Measurements from ENCODE around the gene SPINK1. TPM values are rescaled to one million over a fixed set of nuclear protein-coding genes. Genes with fewer than 3 reads are reported as not detected.

The SPINK1 gene
- polyA plus RNA-seq, 1 donor (not counting 4 experiments of a cell fraction or from before 2014, with no cell fraction given), result 0.17 TPM

GRCh38 chr5:147851578-147851977 is 20.1 kb upstream of the SPINK1 start:
- no peaks in the 10 kb centered on the region for H3K4me1 ChIP-seq (ENCODE audit: control insufficient read depth, extremely low read depth, insufficient read depth, low read length)
- DNase-seq (ENCODE audit: low read depth, low spot score) (no peak), FAIRE-seq (no peak)
- no peak overlapping the region for H3K4me3 ChIP-seq (ENCODE audit: control insufficient read depth in 2 of 3, extremely low read depth in 1 of 3, insufficient read depth in 2 of 3, low read depth in 1 of 3, low read length in 3 of 3)
- H2AFZ ChIP-seq (ENCODE audit: control insufficient read depth, low read length), result no peak overlapping the region
- dilution Hi-C loops (cut with MboI; ENCODE audit: extremely low pct_ligation_motif_present, low sequenced_read_pairs), result no loop called here
- H3K27ac ChIP-seq (ENCODE audit: control insufficient read depth, insufficient read depth, low read length), result no peak overlapping the region
- H3K4me2 ChIP-seq (ENCODE audit: control insufficient read depth, extremely low read depth, insufficient read depth, low read depth, low read length), result no peak overlapping the region
- no peaks in the 10 kb centered on the region for H3K79me2 ChIP-seq (ENCODE audit: control insufficient read depth, insufficient read depth, low read length)
- no peak overlapping the region for H3K9ac ChIP-seq (ENCODE audit: control insufficient read depth, extremely low read depth, insufficient read depth, low read length)
- H3K27me3 ChIP-seq (ENCODE audit: control insufficient read depth, extremely low read depth, insufficient read depth, low read length), result no peaks in the 10 kb centered on the region
- H3K9me1 ChIP-seq (ENCODE audit: control insufficient read depth, extremely low read depth, insufficient read depth, low read length), result no peaks in the 10 kb centered on the region
- no peaks in the 10 kb centered on the region for H3K9me3 ChIP-seq (ENCODE audit: control insufficient read depth, low read depth, low read length)
- H3K36me3 ChIP-seq (ENCODE audit: control insufficient read depth in 2 of 2, extremely low read depth in 1 of 2, insufficient read depth in 2 of 2, low read length in 2 of 2), result no peaks in the 10 kb centered on the region
- no peaks in the 10 kb centered on the region for H4K20me1 ChIP-seq (ENCODE audit: control insufficient read depth, extremely low read depth, insufficient read depth, low read length)
- TF ChIP-seq EZH2 (IDR thresholded peaks at IDR 0.05; ENCODE audit: low read length) (no peak), CTCF (optimal IDR thresholded peaks at IDR 0.05 in 1 of 3, IDR thresholded peaks at IDR 0.05 in 1 of 3, conservative IDR thresholded peaks at IDR 0.05 in 1 of 3; ENCODE audit: extremely low read depth in 1 of 3, insufficient read depth in 2 of 3, low read length in 3 of 3) (no peak)

DNA sequence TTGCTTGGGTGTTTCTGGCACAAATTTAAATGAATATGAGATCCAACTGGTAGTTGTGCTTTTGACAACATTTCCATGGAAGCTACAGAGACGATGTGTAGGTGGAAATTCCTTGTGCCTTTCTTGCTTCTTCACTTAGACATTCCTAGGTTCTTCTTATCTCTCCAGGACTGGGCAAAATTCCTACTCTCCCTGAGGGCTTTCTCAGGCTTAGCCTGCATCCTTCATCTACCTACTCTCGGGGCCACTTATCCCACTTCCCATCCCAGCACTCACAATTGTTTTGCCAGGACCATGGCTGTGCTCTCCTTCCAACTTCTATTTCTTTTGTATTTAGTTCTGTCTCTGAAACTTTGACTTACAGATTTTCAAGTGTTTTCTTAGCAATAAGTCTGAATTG is 17.8 kb upstream of the SPINK1 start:
- TF ChIP-seq EZH2 (IDR thresholded peaks at IDR 0.05; ENCODE audit: low read length) (no peak), CTCF (optimal IDR thresholded peaks at IDR 0.05 in 1 of 3, IDR thresholded peaks at IDR 0.05 in 1 of 3, conservative IDR thresholded peaks at IDR 0.05 in 1 of 3; ENCODE audit: extremely low read depth in 1 of 3, insufficient read depth in 2 of 3, low read length in 3 of 3) (no peak)
- no peaks in the 10 kb centered on the region for H3K9me3 ChIP-seq (ENCODE audit: control insufficient read depth, low read depth, low read length)
- no peaks in the 10 kb centered on the region for H4K20me1 ChIP-seq (ENCODE audit: control insufficient read depth, extremely low read depth, insufficient read depth, low read length)
- DNase-seq (ENCODE audit: low read depth, low spot score) (no peak), FAIRE-seq (no peak)
- no peaks in the 10 kb centered on the region for H3K27me3 ChIP-seq (ENCODE audit: control insufficient read depth, extremely low read depth, insufficient read depth, low read length)
- H3K9ac ChIP-seq (ENCODE audit: control insufficient read depth, extremely low read depth, insufficient read depth, low read length), result no peak overlapping the region
- H3K4me2 ChIP-seq (ENCODE audit: control insufficient read depth, extremely low read depth, insufficient read depth, low read depth, low read length), result no peak overlapping the region
- no peaks in the 10 kb centered on the region for H3K4me1 ChIP-seq (ENCODE audit: control insufficient read depth, extremely low read depth, insufficient read depth, low read length)
- H3K4me3 ChIP-seq (ENCODE audit: control insufficient read depth in 2 of 3, extremely low read depth in 1 of 3, insufficient read depth in 2 of 3, low read depth in 1 of 3, low read length in 3 of 3), result no peak overlapping the region
- no peaks in the 10 kb centered on the region for H3K9me1 ChIP-seq (ENCODE audit: control insufficient read depth, extremely low read depth, insufficient read depth, low read length)
- H3K27ac ChIP-seq (ENCODE audit: control insufficient read depth, insufficient read depth, low read length), result no peak overlapping the region
- dilution Hi-C loops (cut with MboI; ENCODE audit: extremely low pct_ligation_motif_present, low sequenced_read_pairs), result no loop called here
- no peak overlapping the region for H2AFZ ChIP-seq (ENCODE audit: control insufficient read depth, low read length)
- H3K36me3 ChIP-seq (ENCODE audit: control insufficient read depth in 2 of 2, extremely low read depth in 1 of 2, insufficient read depth in 2 of 2, low read length in 2 of 2), result no peaks in the 10 kb centered on the region
- no peaks in the 10 kb centered on the region for H3K79me2 ChIP-seq (ENCODE audit: control insufficient read depth, insufficient read depth, low read length)
